ENCODE data around the gene CLEC4E.
"Not testable (repeated sequence)": the region's sequence is repeated elsewhere in the genome, so short reads cannot be mapped to it uniquely, and the experiment has no call there.

DNA sequence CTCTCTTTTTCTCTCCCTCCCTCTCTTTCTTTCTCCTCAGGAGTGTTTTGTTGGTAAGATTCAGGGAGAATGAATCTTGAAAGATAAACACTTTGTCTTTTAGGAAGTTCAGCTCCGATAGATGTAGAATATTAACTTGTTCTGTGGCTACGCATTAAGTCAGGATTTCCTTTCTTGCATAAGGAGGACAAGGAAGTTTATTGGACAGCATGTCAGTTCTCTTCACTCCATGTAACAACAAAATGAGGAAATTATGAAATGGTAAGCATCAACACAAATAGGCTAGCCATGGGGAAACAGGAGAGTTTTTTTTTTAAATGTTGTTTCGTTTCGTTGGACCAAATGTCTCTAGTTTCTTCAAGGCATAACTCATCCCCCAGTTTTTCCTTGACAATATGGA, at the start of gene CLEC4E:
- TF ChIP-seq, protein P1, sequence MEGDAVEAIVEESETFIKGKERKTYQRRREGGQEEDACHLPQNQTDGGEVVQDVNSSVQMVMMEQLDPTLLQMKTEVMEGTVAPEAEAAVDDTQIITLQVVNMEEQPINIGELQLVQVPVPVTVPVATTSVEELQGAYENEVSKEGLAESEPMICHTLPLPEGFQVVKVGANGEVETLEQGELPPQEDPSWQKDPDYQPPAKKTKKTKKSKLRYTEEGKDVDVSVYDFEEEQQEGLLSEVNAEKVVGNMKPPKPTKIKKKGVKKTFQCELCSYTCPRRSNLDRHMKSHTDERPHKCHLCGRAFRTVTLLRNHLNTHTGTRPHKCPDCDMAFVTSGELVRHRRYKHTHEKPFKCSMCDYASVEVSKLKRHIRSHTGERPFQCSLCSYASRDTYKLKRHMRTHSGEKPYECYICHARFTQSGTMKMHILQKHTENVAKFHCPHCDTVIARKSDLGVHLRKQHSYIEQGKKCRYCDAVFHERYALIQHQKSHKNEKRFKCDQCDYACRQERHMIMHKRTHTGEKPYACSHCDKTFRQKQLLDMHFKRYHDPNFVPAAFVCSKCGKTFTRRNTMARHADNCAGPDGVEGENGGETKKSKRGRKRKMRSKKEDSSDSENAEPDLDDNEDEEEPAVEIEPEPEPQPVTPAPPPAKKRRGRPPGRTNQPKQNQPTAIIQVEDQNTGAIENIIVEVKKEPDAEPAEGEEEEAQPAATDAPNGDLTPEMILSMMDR (IDR thresholded peaks at IDR 0.05; ENCODE audit: low read depth, low read length) = not testable (repeated sequence)
- not testable (repeated sequence) for TF ChIP-seq MAX (IDR thresholded peaks at IDR 0.05; ENCODE audit: low read depth, low read length)

Measured in NB4 (cell line).